ENCODE measurements around the gene INTS7. TPM values are rescaled to one million over a fixed set of nuclear protein-coding genes. Genes with fewer than 3 reads are reported as not detected.

The INTS7 gene
- total RNA-seq, 2 donors from 2014 or later = 6.6 to 8.6 TPM

DNA sequence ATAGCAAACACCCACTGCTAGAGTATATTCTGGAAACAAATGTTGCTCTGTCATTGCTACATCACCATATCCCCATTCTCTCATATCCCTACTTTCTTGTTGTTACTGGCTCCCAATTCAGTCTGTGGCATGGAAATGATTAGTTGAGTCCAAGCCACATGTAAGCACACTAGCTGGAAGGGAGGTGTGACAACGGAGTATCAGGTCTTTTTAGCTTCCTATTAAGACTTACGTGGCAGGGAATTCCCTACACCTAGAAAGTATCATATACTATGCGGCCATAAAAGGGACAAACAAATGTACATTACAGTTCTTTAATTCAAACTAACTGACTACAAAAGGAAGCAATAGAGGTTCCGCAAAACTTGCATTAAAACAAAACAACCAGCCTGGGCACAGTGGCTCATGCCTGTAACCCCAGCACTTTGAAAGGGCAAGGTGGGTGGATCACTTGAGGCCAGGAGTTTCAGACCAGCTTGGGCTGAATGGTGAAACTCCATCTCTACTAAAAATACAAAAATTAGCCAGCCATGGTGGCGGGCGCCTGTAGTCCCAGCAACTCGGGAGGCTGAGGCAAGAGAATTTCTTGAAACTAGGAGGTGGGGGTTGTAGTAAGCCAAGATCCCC lies 48.6 kb downstream of the INTS7 start:
- intact Hi-C loops (cut with DNase I) = no loop called here
- no peaks in the 10 kb centered on the region for H3K9me3 ChIP-seq
- H3K4me3 ChIP-seq = no peak overlapping the region
- no peaks in the 10 kb centered on the region for H3K27me3 ChIP-seq
- WGBS, 2 donors = 94% methylated on average over 7 of the region's 7 CpGs
- peaks cover 0 to 3% of the 10 kb centered on the region in 2 donors for H3K36me3 ChIP-seq (replicated peaks in 1 of 2; ENCODE audit: insufficient read depth in 1 of 2, low read depth in 2 of 2)
- ATAC-seq = no peak
- TF ChIP-seq, protein P1, sequence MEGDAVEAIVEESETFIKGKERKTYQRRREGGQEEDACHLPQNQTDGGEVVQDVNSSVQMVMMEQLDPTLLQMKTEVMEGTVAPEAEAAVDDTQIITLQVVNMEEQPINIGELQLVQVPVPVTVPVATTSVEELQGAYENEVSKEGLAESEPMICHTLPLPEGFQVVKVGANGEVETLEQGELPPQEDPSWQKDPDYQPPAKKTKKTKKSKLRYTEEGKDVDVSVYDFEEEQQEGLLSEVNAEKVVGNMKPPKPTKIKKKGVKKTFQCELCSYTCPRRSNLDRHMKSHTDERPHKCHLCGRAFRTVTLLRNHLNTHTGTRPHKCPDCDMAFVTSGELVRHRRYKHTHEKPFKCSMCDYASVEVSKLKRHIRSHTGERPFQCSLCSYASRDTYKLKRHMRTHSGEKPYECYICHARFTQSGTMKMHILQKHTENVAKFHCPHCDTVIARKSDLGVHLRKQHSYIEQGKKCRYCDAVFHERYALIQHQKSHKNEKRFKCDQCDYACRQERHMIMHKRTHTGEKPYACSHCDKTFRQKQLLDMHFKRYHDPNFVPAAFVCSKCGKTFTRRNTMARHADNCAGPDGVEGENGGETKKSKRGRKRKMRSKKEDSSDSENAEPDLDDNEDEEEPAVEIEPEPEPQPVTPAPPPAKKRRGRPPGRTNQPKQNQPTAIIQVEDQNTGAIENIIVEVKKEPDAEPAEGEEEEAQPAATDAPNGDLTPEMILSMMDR (IDR thresholded peaks at IDR 0.05) = no peak
- no peak for TF ChIP-seq POLR2A (IDR thresholded peaks at IDR 0.05)
- DNase-seq = no peak
- no peak overlapping the region for H3K27ac ChIP-seq
- H3K4me1 ChIP-seq = no peaks in the 10 kb centered on the region

DNA sequence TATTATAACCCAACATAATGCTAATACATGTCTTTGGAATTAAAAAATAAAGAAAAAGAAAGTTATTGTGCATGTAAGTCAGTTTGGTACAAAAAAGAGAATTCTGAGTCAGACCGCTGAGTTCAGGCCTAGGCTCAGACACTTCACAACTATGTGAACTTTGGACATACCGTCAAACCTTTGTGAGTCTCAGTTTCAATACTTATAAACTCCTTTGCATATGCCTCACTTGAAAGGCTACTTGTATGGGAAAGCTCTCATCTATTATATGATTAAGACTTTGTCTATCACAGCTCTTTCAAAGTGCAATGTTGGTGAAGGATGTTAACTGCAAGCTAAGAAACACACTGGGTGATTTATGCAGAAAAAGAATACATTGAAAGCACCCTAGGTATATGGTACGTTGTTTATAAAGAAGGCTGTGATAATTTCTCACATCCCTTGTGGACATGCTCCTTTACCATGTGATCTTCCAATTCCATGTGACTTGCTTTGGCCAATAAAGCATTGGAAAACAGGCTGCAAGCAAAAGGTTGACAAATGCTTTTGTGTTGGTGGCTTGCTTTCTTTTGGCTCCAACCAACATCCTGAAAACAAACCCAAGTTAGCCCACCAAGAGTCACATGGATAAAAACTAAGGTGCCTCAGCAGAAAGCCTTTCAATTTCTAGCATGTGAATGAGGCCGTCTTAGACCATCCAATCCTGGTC lies 49.6 kb downstream of the INTS7 start:
- Histone ChIP-seq H3K9me3 (no peaks in the 10 kb centered on the region), H3K27me3 (no peaks in the 10 kb centered on the region), H3K4me3 (no peak overlapping the region), H3K27ac (no peak overlapping the region), H3K4me1 (no peaks in the 10 kb centered on the region), H3K36me3 (replicated peaks in 1 of 2; ENCODE audit: insufficient read depth in 1 of 2, low read depth in 2 of 2) (peaks cover 0 to 3% of the 10 kb centered on the region in 2 donors)
- no peak for TF ChIP-seq POLR2A (IDR thresholded peaks at IDR 0.05)
- TF ChIP-seq, protein P1 (IDR thresholded peaks at IDR 0.05) = no peak
- no peak for ATAC-seq
- no peak for DNase-seq
- intact Hi-C loops (cut with DNase I) = no loop called here
- 93 to 97% methylated on average over 4 of the region's 4 CpGs for WGBS, 2 donors

DNA sequence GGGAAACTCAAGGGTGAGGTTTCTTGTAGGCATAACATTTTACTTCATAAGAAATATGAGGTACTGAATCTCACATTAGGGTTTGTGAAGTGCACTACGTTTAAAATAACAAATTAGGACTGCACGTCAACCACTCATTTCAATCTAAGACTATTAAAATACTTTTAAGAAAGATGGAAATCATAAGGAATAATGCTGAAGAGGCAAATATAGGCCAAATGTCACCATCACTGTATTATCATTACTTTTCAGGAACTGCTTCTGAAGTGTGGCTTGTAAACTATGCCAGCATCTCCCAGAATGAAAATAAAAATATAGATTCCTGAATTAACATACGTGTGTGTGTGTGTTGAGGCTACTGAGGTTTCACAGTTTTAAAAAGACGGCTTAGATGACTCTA lies 56.8 kb downstream of the INTS7 start:
- Histone ChIP-seq H3K4me1 (no peaks in the 10 kb centered on the region), H3K27ac (no peak overlapping the region), H3K9me3 (no peaks in the 10 kb centered on the region), H3K27me3 (no peaks in the 10 kb centered on the region), H3K4me3 (no peak overlapping the region), H3K36me3 (replicated peaks in 1 of 2; ENCODE audit: insufficient read depth in 1 of 2, low read depth in 2 of 2) (no peaks in the 10 kb centered on the region)
- 93% methylated on average over 4 of the region's 4 CpGs for WGBS, 2 donors
- DNase-seq (no peak), ATAC-seq (no peak)
- intact Hi-C loops (cut with DNase I) = no loop called here
- TF ChIP-seq, protein P1 (IDR thresholded peaks at IDR 0.05) = no peak
- TF ChIP-seq POLR2A (IDR thresholded peaks at IDR 0.05) = no peak

DNA sequence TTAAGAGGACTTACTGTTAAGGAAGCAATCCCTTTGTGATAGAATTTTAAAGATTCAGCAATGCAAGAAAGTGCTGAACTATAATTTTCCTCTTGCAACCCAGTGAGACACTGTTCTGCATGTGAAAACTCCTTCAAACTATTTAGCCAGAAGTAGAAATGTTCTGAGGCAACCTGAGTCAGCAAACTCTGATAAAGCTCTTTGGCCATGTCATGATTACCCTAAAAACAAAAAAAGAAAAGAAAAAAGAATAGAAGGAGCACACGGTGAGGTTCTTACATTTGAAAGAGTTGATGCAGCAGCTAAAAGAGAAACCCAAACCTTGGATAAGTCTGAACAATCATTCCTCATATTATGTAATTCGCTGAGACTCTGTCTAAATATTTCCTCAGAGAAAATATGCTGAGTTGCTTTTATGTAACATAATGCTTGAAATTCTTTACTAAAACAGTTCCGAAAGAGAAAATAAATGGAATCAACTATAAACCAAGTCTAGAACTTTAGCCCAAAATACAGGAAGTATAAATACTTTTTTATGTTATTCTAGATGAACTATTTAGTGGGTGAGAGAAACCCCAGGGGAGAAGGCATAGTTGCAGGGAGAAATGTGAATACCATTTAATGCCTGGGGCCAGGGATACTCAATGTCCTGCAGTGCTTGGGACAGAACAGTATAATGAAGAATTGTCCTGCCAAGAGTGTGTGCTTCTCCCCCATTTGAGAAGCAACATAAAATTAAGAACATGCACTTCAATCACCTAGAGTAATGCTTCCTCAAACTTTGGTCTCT lies 60.0 kb downstream of the INTS7 start:
- H3K9me3 ChIP-seq = no peaks in the 10 kb centered on the region
- 73 to 83% methylated on average over 3 of the region's 3 CpGs for WGBS, 2 donors
- no peaks in the 10 kb centered on the region for H3K4me1 ChIP-seq
- no peak overlapping the region for H3K27ac ChIP-seq
- intact Hi-C loops (cut with DNase I) = no loop called here
- DNase-seq (no peak), ATAC-seq (no peak)
- H3K36me3 ChIP-seq (replicated peaks in 1 of 2; ENCODE audit: insufficient read depth in 1 of 2, low read depth in 2 of 2) = no peaks in the 10 kb centered on the region
- no peak overlapping the region for H3K4me3 ChIP-seq
- no peak for TF ChIP-seq POLR2A (IDR thresholded peaks at IDR 0.05)
- TF ChIP-seq, protein P1 (IDR thresholded peaks at IDR 0.05) = no peak
- no peaks in the 10 kb centered on the region for H3K27me3 ChIP-seq
